RWPE2 (cell line): Measurements from ENCODE around the gene HES3.

Source experiments
- ATAC-seq: fragments of 200-7000 bp; cut with Tn5 transposase; 3 replicates; pipeline ENCODE4 v1.9.1; 2021; ENCODE audit warnings: low read depth
- DNase-seq: peaks from one replicate; pipeline ENCODE4 v3.0.0-alpha.2; 2020; ENCODE audit warnings: low spot score
- H3K27ac ChIP-seq: fragments of 450-650 bp; 2 replicates; pipeline ENCODE4 v1.5.1; 2017; ENCODE audit warnings: mild to moderate bottlenecking; ENCODE audit not compliant: poor library complexity, severe bottlenecking
- H3K27me3 ChIP-seq: fragments of 250-450 bp; sonication (Bioruptor Pico); 2 replicates; pipeline ENCODE4 v1.5.1; 2021; ENCODE audit warnings: mild to moderate bottlenecking, moderate library complexity; ENCODE audit not compliant: insufficient read depth, poor library complexity, severe bottlenecking
- H3K36me3 ChIP-seq: fragments of 250-450 bp; sonication (Bioruptor Pico); 2 replicates; pipeline ENCODE4 v1.5.1; 2020; ENCODE audit warnings: low read depth, mild to moderate bottlenecking, moderate library complexity
- H3K4me1 ChIP-seq: fragments of 250-450 bp; sonication (Bioruptor Pico); 2 replicates; pipeline ENCODE4 v1.5.1; 2021; ENCODE audit warnings: mild to moderate bottlenecking, moderate library complexity; ENCODE audit not compliant: insufficient read depth, poor library complexity, severe bottlenecking
- H3K4me3 ChIP-seq: fragments of 250-450 bp; sonication (Bioruptor Pico); 2 replicates; pipeline ENCODE4 v1.5.1; 2021; ENCODE audit warnings: mild to moderate bottlenecking, moderate library complexity; ENCODE audit not compliant: severe bottlenecking
- H3K9me3 ChIP-seq: fragments of 250-450 bp; sonication (Bioruptor Pico); 2 replicates; pipeline ENCODE4 v1.5.1; 2021; ENCODE audit warnings: mild to moderate bottlenecking, moderate library complexity; ENCODE audit not compliant: severe bottlenecking
- TF ChIP-seq, protein P1 (sequence below): fragments of 450-650 bp; IDR thresholded peaks from one replicate; pipeline ENCODE4 v1.5.1; 2017; ENCODE audit warnings: mild to moderate bottlenecking, moderate library complexity; ENCODE audit not compliant: poor library complexity, severe bottlenecking

Gene HES3

DNA sequence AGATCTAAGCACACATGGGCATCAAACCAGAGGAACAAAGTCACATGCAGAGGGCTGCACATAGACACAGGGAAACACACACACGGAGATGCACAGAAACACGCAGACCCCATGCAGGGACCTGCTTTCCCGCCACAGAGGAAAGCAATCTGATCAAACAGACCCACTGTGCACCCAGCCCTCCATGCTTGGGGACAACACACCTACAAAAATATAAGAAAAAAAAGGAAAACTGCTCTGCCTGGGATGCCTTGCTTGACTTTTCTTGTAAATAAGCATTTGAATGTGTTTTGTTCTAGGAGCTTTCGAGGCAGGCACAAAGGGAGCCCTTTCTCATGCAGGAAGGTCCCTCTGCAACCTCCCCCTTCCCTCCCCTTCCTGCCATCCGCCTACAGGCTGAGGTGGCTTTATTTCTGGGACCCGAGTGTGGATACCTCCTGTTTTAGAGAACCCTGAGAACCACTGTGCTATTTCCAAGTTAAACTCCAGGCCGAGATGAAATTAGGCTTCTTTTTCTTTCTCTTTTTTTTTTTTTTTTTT lies 4.7 kb upstream of the HES3 start:
- Histone ChIP-seq H3K9me3 (no peaks in the 10 kb centered on the region), H3K4me3 (no peak overlapping the region), H3K27me3 (peaks cover 32% of the 10 kb centered on the region), H3K36me3 (peaks cover 5% of the 10 kb centered on the region), H3K27ac (no peak overlapping the region), H3K4me1 (peaks cover 4% of the 10 kb centered on the region)
- TF ChIP-seq, protein P1, sequence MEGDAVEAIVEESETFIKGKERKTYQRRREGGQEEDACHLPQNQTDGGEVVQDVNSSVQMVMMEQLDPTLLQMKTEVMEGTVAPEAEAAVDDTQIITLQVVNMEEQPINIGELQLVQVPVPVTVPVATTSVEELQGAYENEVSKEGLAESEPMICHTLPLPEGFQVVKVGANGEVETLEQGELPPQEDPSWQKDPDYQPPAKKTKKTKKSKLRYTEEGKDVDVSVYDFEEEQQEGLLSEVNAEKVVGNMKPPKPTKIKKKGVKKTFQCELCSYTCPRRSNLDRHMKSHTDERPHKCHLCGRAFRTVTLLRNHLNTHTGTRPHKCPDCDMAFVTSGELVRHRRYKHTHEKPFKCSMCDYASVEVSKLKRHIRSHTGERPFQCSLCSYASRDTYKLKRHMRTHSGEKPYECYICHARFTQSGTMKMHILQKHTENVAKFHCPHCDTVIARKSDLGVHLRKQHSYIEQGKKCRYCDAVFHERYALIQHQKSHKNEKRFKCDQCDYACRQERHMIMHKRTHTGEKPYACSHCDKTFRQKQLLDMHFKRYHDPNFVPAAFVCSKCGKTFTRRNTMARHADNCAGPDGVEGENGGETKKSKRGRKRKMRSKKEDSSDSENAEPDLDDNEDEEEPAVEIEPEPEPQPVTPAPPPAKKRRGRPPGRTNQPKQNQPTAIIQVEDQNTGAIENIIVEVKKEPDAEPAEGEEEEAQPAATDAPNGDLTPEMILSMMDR, result no peak
- no peak for DNase-seq
- ATAC-seq, result no peak

DNA sequence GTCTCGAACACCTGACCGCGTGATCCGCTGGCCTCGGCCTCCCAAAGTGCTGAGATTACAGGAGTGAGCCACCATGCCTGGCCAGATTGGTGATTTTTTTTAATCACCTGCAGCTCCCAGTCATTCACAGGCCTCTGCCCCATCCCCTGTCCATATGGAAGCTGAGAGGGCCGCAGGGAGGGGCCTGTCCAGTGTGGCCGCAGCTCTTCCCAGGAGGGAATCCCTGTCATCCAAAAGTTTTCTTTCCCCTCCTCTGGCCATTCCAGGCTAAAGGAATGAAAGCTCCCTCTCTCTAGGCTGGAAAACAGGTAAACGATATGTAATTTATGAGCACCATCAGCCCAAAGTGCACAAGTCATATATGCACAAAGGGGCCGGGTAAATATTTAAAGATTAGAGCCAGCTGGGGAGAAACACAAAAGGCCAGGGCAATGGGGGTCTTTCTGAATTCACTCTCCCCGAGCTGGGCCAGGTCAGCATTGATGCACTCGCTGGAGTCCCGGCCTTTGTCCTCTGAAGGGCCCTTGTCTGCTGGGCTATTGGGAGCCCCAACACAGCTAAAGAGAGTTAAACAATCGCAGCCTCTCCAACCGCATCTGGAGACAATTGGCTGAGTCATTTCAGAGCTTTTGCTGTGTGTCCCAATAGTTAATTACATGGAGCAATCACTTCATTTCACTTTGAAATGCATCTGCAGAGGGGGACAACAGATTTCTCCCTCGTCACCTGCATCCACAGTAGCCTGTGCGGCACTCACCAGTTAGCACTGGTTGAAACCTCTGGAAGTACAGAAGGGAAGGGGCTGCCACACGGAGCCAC lies 3.8 kb upstream of the HES3 start:
- H3K4me3 ChIP-seq, result no peak overlapping the region
- no peaks in the 10 kb centered on the region for H3K9me3 ChIP-seq
- ATAC-seq (no peak; the same call in 2 of the 3 replicates), DNase-seq (no peak)
- no peak overlapping the region for H3K27ac ChIP-seq
- TF ChIP-seq, protein P1, result no peak
- no peaks in the 10 kb centered on the region for H3K36me3 ChIP-seq
- no peaks in the 10 kb centered on the region for H3K4me1 ChIP-seq
- H3K27me3 ChIP-seq, result peaks cover 38% of the 10 kb centered on the region

DNA sequence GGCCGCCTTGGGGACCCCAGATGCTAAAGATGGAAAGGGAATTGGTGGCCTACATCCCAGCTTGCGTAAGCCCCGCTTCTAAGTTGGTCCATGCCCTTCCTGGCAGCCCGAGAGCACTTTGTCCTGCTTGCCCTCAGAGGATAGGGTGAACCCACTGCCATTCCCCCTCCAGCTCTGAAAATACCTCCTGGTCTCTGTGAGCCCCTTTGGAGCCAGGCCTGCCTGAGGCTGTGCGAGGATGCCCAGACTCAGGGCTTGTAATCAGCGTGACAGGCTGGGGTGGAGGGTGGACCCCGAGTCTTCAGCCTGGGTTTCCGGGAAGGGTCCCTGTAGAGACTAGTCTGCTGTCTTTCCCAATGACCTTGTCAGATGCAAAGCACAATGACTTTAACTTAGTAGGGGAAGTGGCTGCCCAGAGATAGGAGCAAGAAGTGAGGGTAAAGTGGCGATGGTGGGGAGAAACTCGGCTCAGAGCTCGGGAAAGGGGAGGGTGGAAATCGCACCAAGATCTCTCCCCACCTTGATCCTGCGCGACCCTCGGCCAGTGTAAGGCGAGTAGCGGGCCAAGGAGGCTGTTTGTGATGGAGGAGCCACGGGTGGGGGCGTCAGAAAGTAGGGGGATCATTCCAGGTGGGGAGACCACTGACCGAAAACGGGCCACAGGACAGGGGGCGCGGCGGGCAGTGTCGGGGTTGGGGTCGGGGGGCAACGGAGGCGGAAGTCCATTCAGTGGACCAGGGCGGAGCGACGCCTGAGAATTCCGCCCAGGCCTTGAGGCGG lies 2.7 kb upstream of the HES3 start:
- TF ChIP-seq, protein P1, result no peak
- Histone ChIP-seq H3K27ac (no peak overlapping the region), H3K4me1 (no peaks in the 10 kb centered on the region), H3K4me3 (no peak overlapping the region), H3K36me3 (no peaks in the 10 kb centered on the region), H3K9me3 (no peaks in the 10 kb centered on the region), H3K27me3 (peaks cover 43% of the 10 kb centered on the region)
- ATAC-seq, result no peak
- DNase-seq, result no peak

DNA sequence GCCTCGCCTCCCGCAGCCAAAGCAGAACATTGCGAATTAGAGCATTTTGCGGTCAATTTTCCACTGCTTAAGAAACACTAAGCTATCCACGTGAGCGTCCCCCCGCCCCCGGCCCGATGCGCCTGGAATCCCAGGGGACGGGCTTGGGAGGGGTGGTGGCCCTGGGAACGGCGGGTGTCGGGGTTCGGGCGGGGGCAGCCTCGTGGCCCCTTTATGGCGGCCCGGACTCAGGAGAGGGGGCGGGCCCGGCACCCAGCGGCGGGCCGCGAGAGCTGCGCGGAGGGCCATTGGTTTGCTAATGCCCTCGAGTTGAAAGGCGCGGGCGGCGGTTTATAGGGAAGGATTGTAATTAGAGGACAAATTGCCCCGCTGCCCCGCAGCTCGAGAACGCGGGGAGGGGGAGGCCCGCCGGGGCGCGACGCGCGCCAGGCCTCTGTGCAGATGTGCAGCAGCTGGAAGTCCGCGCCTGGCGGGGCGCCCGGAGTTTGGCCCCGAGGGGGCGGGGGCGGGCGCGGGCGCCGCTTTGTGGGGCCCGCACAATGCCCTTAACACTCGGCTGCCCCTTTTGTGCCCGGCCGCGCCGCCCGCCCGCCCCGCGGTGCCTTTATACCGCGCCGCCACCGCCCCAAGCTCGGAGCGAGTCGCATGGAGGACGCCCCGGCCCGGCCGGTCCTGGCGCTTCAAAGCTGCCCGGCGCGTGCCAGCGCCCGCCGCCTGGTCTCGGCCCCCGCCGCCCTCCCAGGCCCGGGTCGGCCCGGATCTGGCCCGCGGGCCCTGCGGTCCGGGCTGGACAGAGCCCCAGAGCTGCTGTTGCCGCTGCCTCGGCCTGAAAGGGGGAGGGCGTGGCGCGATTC lies 1.9 kb upstream of the HES3 start:
- no peaks in the 10 kb centered on the region for H3K9me3 ChIP-seq
- H3K4me3 ChIP-seq, result no peak overlapping the region
- no peak for ATAC-seq
- no peaks in the 10 kb centered on the region for H3K36me3 ChIP-seq
- peaks cover 46% of the 10 kb centered on the region for H3K27me3 ChIP-seq
- H3K27ac ChIP-seq, result no peak overlapping the region
- TF ChIP-seq, protein P1, result no peak
- DNase-seq, result no peak
- H3K4me1 ChIP-seq, result no peaks in the 10 kb centered on the region
